H9 (cell line): ENCODE data around the gene SPAG7. TPM values are rescaled to one million over a fixed set of nuclear protein-coding genes. Genes with fewer than 3 reads are reported as not detected.
A peak's percentile ranks its signal among the peaks of the same experiment; 100 is the strongest.

Source experiments
- DNase-seq: peaks from one replicate; pipeline ENCODE4 v3.0.0-alpha.2; 2017
- H2AFZ ChIP-seq: one replicate; pipeline ENCODE4 v1.6.1; 2013; ENCODE audit warnings: mild to moderate bottlenecking, low read length, control low read depth, moderate library complexity
- H2AK5ac ChIP-seq: 2 replicates; pipeline ENCODE4 v1.6.1; 2013; ENCODE audit warnings: low read length, control low read depth, mixed read lengths; ENCODE audit not compliant: insufficient read length
- H2BK120ac ChIP-seq: one replicate; pipeline ENCODE4 v1.6.1; 2013; ENCODE audit warnings: low read depth, mild to moderate bottlenecking, low read length, control low read depth, inconsistent platforms; ENCODE audit not compliant: poor library complexity, severe bottlenecking
- H2BK12ac ChIP-seq: 2 replicates; pipeline ENCODE4 v1.6.1; 2013; ENCODE audit warnings: low read length, control low read depth, mixed read lengths, low read depth; ENCODE audit not compliant: insufficient read length
- H2BK15ac ChIP-seq: 2 replicates; pipeline ENCODE4 v1.6.1; 2013; ENCODE audit warnings: low read depth, low read length, control low read depth
- H2BK20ac ChIP-seq: one replicate; pipeline ENCODE4 v1.6.1; 2013; ENCODE audit warnings: low read depth, mild to moderate bottlenecking, low read length, control low read depth, inconsistent platforms; ENCODE audit not compliant: poor library complexity, severe bottlenecking
- H2BK5ac ChIP-seq: 2 replicates; pipeline ENCODE4 v1.6.1; 2013; ENCODE audit warnings: low read length, control low read depth, mixed read lengths; ENCODE audit not compliant: insufficient read length
- H3K14ac ChIP-seq: 2 replicates; pipeline ENCODE4 v1.6.1; 2013; ENCODE audit warnings: low read length, control low read depth; ENCODE audit not compliant: insufficient read depth
- H3K18ac ChIP-seq: 2 replicates; pipeline ENCODE4 v1.6.1; 2013; ENCODE audit warnings: low read depth, mild to moderate bottlenecking, mixed read lengths, low read length, control low read depth; ENCODE audit not compliant: insufficient read length
- H3K23ac ChIP-seq: 2 replicates; pipeline ENCODE4 v1.6.1; 2013; ENCODE audit warnings: low read length, control low read depth, mixed read lengths, low read depth; ENCODE audit not compliant: insufficient read length
- H3K23me2 ChIP-seq: 2 replicates; pipeline ENCODE4 v1.6.1; 2013; ENCODE audit warnings: low read depth, mild to moderate bottlenecking, mixed read lengths, low read length, control low read depth; ENCODE audit not compliant: insufficient read length, poor library complexity, severe bottlenecking
- H3K27ac ChIP-seq: 2 replicates; pipeline ENCODE4 v1.5.1; 2013; ENCODE audit warnings: low read length, control low read depth, mixed read lengths, low read depth; ENCODE audit not compliant: insufficient read length
- H3K27me3 ChIP-seq: 2 replicates; pipeline ENCODE4 v1.6.1; 2013; ENCODE audit warnings: low read length, control low read depth, inconsistent platforms; ENCODE audit not compliant: insufficient read depth
- H3K4ac ChIP-seq: 2 replicates; pipeline ENCODE4 v1.6.1; 2013; ENCODE audit warnings: low read depth, mild to moderate bottlenecking, control low read depth, inconsistent platforms, low read length, moderate library complexity
- H3K4me1 ChIP-seq: 2 replicates; pipeline ENCODE4 v1.6.1; 2013; ENCODE audit warnings: low read length, control low read depth, inconsistent platforms; ENCODE audit not compliant: insufficient read depth
- H3K4me2 ChIP-seq: 2 replicates; pipeline ENCODE4 v1.6.1; 2013; ENCODE audit warnings: low read length, control low read depth, mixed read lengths; ENCODE audit not compliant: insufficient read length, insufficient read depth
- H3K56ac ChIP-seq: 2 replicates; pipeline ENCODE4 v1.6.1; 2013; ENCODE audit warnings: low read depth, mild to moderate bottlenecking, mixed read lengths, low read length, control low read depth; ENCODE audit not compliant: insufficient read length
- H3K79me1 ChIP-seq: 2 replicates; pipeline ENCODE4 v1.6.1; 2013; ENCODE audit warnings: low read depth, mild to moderate bottlenecking, moderate library complexity, low read length, control low read depth, inconsistent platforms; ENCODE audit not compliant: insufficient read depth, poor library complexity, severe bottlenecking
- H3K79me2 ChIP-seq: 2 replicates; pipeline ENCODE4 v1.6.1; 2013; ENCODE audit warnings: low read length, control low read depth, inconsistent platforms; ENCODE audit not compliant: insufficient read depth
- H3K9ac ChIP-seq: 2 replicates; pipeline ENCODE4 v1.6.1; 2013; ENCODE audit warnings: low read length, control low read depth, mixed read lengths; ENCODE audit not compliant: insufficient read length; ENCODE audit errors: extremely low read depth
- H3K9me3 ChIP-seq: one replicate; pipeline ENCODE4 v1.6.1; 2013; ENCODE audit warnings: low read depth, low read length, inconsistent platforms; ENCODE audit not compliant: control insufficient read depth
- H3T11ph ChIP-seq: one replicate; pipeline ENCODE4 v1.6.1; 2013; ENCODE audit warnings: mild to moderate bottlenecking, low read length, control low read depth, inconsistent platforms
- H4K20me1 ChIP-seq: one replicate; pipeline ENCODE4 v1.6.1; 2013; ENCODE audit not compliant: control insufficient read depth, insufficient read length, insufficient read depth
- H4K5ac ChIP-seq: 2 replicates; pipeline ENCODE4 v1.6.1; 2013; ENCODE audit warnings: low read depth, mild to moderate bottlenecking, mixed read lengths, low read length, control low read depth; ENCODE audit not compliant: insufficient read length
- H4K8ac ChIP-seq: replicated peaks from 2 replicates; pipeline ENCODE4 v1.6.1; 2013; ENCODE audit warnings: low read length, control low read depth, mixed read lengths, low read depth; ENCODE audit not compliant: insufficient read length
- H4K91ac ChIP-seq: 2 replicates; pipeline ENCODE4 v1.6.1; 2013; ENCODE audit warnings: low read depth, mild to moderate bottlenecking, moderate library complexity, mixed read lengths, low read length, control low read depth; ENCODE audit not compliant: insufficient read length
- H3K27ac Mint-ChIP-seq, 3 experiments: 2 replicates in 2 of 3; 3 replicates in 1 of 3; pipeline ENCODE4 v1.8.0; 2020 to 2021; ENCODE audit warnings: mixed read lengths in 3 of 3, mild to moderate bottlenecking in 1 of 3, moderate library complexity in 1 of 3
- H3K27me3 Mint-ChIP-seq: 2 replicates; pipeline ENCODE4 v1.8.0; 2021; ENCODE audit warnings: low read depth, mild to moderate bottlenecking, moderate library complexity, mixed read lengths
- H3K36me3 Mint-ChIP-seq, 3 experiments: 2 replicates in 2 of 3; 3 replicates in 1 of 3; pipeline ENCODE4 v1.8.0; 2020 to 2021; ENCODE audit warnings: low read depth in 3 of 3, mixed read lengths in 3 of 3; ENCODE audit not compliant: insufficient read depth in 1 of 3
- H3K4me1 Mint-ChIP-seq, 2 experiments: 2 replicates each; pipeline ENCODE4 v1.8.0; 2020; ENCODE audit warnings: mixed read lengths in 2 of 2
- H3K4me3 Mint-ChIP-seq, 2 experiments: 2 replicates in 1 of 2; 3 replicates in 1 of 2; pipeline ENCODE4 v1.8.0; 2020 to 2021; ENCODE audit warnings: mild to moderate bottlenecking in 2 of 2, mixed read lengths in 2 of 2, moderate library complexity in 1 of 2
- H3K9me3 Mint-ChIP-seq, 2 experiments: 2 replicates in 1 of 2; 3 replicates in 1 of 2; pipeline ENCODE4 v1.8.0; 2020; ENCODE audit warnings: mild to moderate bottlenecking in 2 of 2, mixed read lengths in 2 of 2, moderate library complexity in 1 of 2
- WGBS: extraction: QIAGEN DNeasy Blood & Tissue Kit; methylation state at CpG from one replicate; pipeline ENCODE4 v1.1.7; 2013; ENCODE audit warnings: missing lambda C conversion rate, low lambda C conversion rate, mixed read lengths; ENCODE audit not compliant: insufficient read length; ENCODE audit errors: extremely low coverage; 5-methylcytosine and 5-hydroxymethylcytosine counted together
- total RNA-seq: library from RNA; stranded (reverse); gene quantifications from 2 replicates; pipeline ENCODE4 v1.2.1, GENCODE V29; 2021
- TF ChIP-seq, protein P1 (sequence below): fragments of 200-600 bp; sonication (generic); conservative IDR thresholded peaks from 3 replicates; pipeline ENCODE4 v1.8.0; 2021; ENCODE audit warnings: antibody characterized with exemption, mild to moderate bottlenecking

Gene SPAG7
- total RNA-seq, 1 experiment from 2014 or later = 102 TPM

DNA sequence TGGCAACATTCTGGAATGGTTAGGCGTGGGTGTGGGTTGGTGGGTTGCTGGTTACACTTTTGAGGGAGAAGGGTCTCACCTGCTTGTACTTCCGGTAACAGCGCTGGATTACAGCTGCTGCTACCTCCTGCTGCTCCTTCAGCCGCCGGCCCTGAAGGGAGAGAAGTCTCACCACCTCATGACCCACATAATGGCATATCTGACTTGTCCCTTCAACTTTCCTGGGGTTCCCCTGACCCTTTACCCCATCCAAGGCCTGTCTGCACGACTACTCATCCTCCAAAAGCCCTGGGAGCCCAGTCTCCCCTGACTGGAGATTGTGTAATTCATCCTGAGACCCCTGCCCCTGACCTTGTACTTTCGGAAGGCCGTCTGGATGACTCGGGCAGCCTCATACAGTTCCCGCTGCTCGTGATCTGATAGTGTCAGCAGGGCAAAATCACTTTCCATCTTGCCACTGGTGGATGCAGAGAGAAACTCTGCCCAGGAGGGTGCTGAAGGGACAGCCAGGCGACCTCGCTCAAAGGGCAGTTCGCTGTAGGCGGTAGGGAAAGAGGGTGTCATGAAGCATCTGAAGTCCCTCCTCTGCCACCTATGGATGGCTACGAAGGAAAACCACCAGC is 2.0 kb upstream of the SPAG7 start:
- Histone ChIP-seq H3K18ac (no peak overlapping the region), H3K4me2 (peak overlapping the region; percentile 77), H2BK12ac (no peak overlapping the region), H4K91ac (no peak overlapping the region), H2BK20ac (no peak overlapping the region), H3K27ac (no peak overlapping the region), H3K14ac (no peak overlapping the region), H2AK5ac (no peak overlapping the region), H3K4ac (no peak overlapping the region), H3K23ac (no peak overlapping the region), H3K56ac (no peak overlapping the region), H3T11ph (no peak overlapping the region), H3K9me3 (no peaks in the 10 kb centered on the region), H3K4me1 (peaks cover 10% of the 10 kb centered on the region; the same call in 1 of the 2 replicates), H2BK15ac (no peak overlapping the region), H3K79me1 (peaks cover 2% of the 10 kb centered on the region), H2AFZ (no peak overlapping the region), H3K23me2 (peaks cover 23% of the 10 kb centered on the region), H3K79me2 (peaks cover 2% of the 10 kb centered on the region; the same call in 1 of the 2 replicates), H4K5ac (no peak overlapping the region), H2BK120ac (no peak overlapping the region), H4K20me1 (no peaks in the 10 kb centered on the region), H3K27me3 (peaks cover 5% of the 10 kb centered on the region; the same call in 1 of the 2 replicates), H3K9ac (peak overlapping the region; percentile 63), H2BK5ac (no peak overlapping the region), H4K8ac (no peak overlapping the region)
- Mint-ChIP-seq H3K27me3 (peaks cover 20% of the 10 kb centered on the region), H3K4me1 (peaks cover 36 to 38% of the 10 kb centered on the region in 2 experiments), H3K9me3 (peaks cover 5 to 19% of the 10 kb centered on the region in 2 experiments; a peak in 4 of 5 replicates), H3K36me3 (peaks cover 32 to 47% (median 44%) of the 10 kb centered on the region in 3 experiments), H3K27ac (peak overlapping the region in 2 of 3 experiments; percentile 17 to 56; a peak in 4 of 7 replicates), H3K4me3 (no peak overlapping the region)
- no CpG with 5 or more reads among the region's 16 CpGs for WGBS
- no peak for DNase-seq
- TF ChIP-seq, protein P1, sequence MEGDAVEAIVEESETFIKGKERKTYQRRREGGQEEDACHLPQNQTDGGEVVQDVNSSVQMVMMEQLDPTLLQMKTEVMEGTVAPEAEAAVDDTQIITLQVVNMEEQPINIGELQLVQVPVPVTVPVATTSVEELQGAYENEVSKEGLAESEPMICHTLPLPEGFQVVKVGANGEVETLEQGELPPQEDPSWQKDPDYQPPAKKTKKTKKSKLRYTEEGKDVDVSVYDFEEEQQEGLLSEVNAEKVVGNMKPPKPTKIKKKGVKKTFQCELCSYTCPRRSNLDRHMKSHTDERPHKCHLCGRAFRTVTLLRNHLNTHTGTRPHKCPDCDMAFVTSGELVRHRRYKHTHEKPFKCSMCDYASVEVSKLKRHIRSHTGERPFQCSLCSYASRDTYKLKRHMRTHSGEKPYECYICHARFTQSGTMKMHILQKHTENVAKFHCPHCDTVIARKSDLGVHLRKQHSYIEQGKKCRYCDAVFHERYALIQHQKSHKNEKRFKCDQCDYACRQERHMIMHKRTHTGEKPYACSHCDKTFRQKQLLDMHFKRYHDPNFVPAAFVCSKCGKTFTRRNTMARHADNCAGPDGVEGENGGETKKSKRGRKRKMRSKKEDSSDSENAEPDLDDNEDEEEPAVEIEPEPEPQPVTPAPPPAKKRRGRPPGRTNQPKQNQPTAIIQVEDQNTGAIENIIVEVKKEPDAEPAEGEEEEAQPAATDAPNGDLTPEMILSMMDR = no peak
